Lung (tissue), 12 donors: ENCODE measurements around the gene FHOD1. TPM values are rescaled to one million over a fixed set of nuclear protein-coding genes. Genes with fewer than 3 reads are reported as not detected.

Experiments
- ATAC-seq: fragments of 200-7000 bp; cut with Tn5 transposase; one replicate; pipeline ENCODE4 v1.9.1; 2020; ENCODE audit warnings: moderate number of reproducible peaks; ENCODE audit not compliant: insufficient read depth, low FRiP score
- DNase-seq, 3 donors: peaks; one replicate each; pipeline ENCODE4 v3.0.0-alpha.2; 2013 to 2017
- H3K27ac ChIP-seq, 2 donors: one replicate each; pipeline ENCODE4 v1.5.1; 2013; ENCODE audit warnings: mild to moderate bottlenecking in 2 of 2, moderate library complexity in 2 of 2, control low read depth in 1 of 2, inconsistent platforms in 1 of 2, low read depth in 1 of 2, low read length in 1 of 2
- H3K27me3 ChIP-seq, 3 donors: one replicate each; pipeline ENCODE4 v1.5.1; 2013; ENCODE audit warnings: low read length in 2 of 3; ENCODE audit not compliant: control insufficient read depth in 3 of 3, insufficient read depth in 3 of 3
- H3K36me3 ChIP-seq, 4 donors: one replicate each; pipeline ENCODE4 v1.5.1; 2013; ENCODE audit warnings: low read length in 4 of 4, mild to moderate bottlenecking in 1 of 4, moderate library complexity in 1 of 4; ENCODE audit not compliant: control insufficient read depth in 4 of 4, insufficient read depth in 4 of 4
- H3K4me1 ChIP-seq, 5 donors: one replicate each; pipeline ENCODE4 v1.5.1; 2013; ENCODE audit warnings: low read length in 5 of 5, mild to moderate bottlenecking in 2 of 5, moderate library complexity in 1 of 5; ENCODE audit not compliant: control insufficient read depth in 5 of 5, insufficient read depth in 5 of 5
- H3K4me3 ChIP-seq: one replicate; pipeline ENCODE4 v1.5.1; 2013; ENCODE audit warnings: mild to moderate bottlenecking, control low read depth, moderate library complexity
- H3K9ac ChIP-seq, 2 donors: one replicate each; pipeline ENCODE4 v1.5.1; 2013; ENCODE audit warnings: low read length in 2 of 2, control low read depth in 1 of 2; ENCODE audit not compliant: insufficient read depth in 1 of 2
- H3K9me3 ChIP-seq, 4 donors: one replicate each; pipeline ENCODE4 v1.5.1; 2013; ENCODE audit warnings: low read length in 3 of 4, mild to moderate bottlenecking in 1 of 4, moderate library complexity in 1 of 4; ENCODE audit not compliant: control insufficient read depth in 4 of 4, insufficient read depth in 3 of 4
- WGBS, 2 donors: extraction: QIAGEN DNeasy Blood & Tissue Kit; methylation state at CpG; one replicate each; pipeline ENCODE4 v1.1.7; 2013; 5-methylcytosine and 5-hydroxymethylcytosine counted together
- polyA plus RNA-seq, 2 donors: library from polyadenylated mRNA; stranded (reverse); fragments of 200-250 nt; gene quantifications; one replicate each; pipeline ENCODE4 v1.2.1, GENCODE V29; 2013
- total RNA-seq, 2 donors: library from RNA; depleted of rRNA in 1 of 2; stranded (reverse); fragments of >200 nt in 1 of 2; gene quantifications; one replicate each; pipeline ENCODE4 v1.2.1, GENCODE V29; 2014 to 2021
- TF ChIP-seq, protein P1 (sequence below): IDR thresholded peaks from 2 replicates; pipeline ENCODE4 v1.5.1; 2012; ENCODE audit warnings: mild to moderate bottlenecking; ENCODE audit errors: control extremely low read depth, extremely low read depth
- donor health status: control.
- donor health status: control.
- donor health status: Bipolar disorder and iron deficiency.
- donor health status: healthy.
- donor health status: DM: yes; HTN: yes; CAD: no.

Gene FHOD1
- total and polyA plus RNA-seq, 4 donors = 51.3 to 129 (median 65.5) TPM

DNA sequence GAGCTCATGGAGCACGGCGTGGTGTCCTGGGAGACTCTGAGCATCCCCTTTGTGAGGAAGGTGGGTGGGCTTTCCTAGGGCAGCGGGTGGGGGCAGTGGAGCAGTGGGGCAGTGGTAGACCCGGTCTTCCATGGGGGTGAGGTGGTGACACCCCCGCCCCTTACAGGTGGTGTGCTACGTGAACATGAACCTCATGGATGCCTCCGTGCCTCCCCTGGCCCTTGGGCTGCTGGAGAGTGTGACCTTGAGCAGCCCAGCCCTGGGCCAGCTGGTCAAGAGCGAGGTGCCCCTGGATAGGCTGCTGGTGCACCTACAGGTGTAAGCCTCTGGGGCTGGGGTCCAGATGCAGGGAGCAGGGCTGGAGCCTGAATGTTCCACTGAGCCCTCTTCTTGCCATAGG, 46.8 kb downstream of the FHOD1 start:
- WGBS, 2 donors = 93 to 99% methylated on average over 8 of the region's 8 CpGs
- H3K36me3 ChIP-seq = peaks cover 13 to 65% (median 23%) of the 10 kb centered on the region in 4 donors
- H3K9me3 ChIP-seq = no peaks in the 10 kb centered on the region
- H3K27me3 ChIP-seq = no peaks in the 10 kb centered on the region
- DNase-seq (no peak), ATAC-seq (no peak)
- TF ChIP-seq, protein P1, sequence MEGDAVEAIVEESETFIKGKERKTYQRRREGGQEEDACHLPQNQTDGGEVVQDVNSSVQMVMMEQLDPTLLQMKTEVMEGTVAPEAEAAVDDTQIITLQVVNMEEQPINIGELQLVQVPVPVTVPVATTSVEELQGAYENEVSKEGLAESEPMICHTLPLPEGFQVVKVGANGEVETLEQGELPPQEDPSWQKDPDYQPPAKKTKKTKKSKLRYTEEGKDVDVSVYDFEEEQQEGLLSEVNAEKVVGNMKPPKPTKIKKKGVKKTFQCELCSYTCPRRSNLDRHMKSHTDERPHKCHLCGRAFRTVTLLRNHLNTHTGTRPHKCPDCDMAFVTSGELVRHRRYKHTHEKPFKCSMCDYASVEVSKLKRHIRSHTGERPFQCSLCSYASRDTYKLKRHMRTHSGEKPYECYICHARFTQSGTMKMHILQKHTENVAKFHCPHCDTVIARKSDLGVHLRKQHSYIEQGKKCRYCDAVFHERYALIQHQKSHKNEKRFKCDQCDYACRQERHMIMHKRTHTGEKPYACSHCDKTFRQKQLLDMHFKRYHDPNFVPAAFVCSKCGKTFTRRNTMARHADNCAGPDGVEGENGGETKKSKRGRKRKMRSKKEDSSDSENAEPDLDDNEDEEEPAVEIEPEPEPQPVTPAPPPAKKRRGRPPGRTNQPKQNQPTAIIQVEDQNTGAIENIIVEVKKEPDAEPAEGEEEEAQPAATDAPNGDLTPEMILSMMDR = no peak
- no peak overlapping the region for H3K4me3 ChIP-seq
- no peak overlapping the region for H3K27ac ChIP-seq
- peaks cover 0 to 14% (median 0%) of the 10 kb centered on the region in 5 donors for H3K4me1 ChIP-seq
- H3K9ac ChIP-seq = no peak overlapping the region

GRCh38 chr16:67199808-67200198, 47.5 kb downstream of the FHOD1 start:
- ATAC-seq (peak; percentile 21), DNase-seq (no peak)
- no peaks in the 10 kb centered on the region for H3K27me3 ChIP-seq
- H3K27ac ChIP-seq = no peak overlapping the region
- TF ChIP-seq, protein P1 = no peak
- peaks cover 0 to 14% (median 0%) of the 10 kb centered on the region in 5 donors for H3K4me1 ChIP-seq
- 61 to 65% methylated on average over 22 of the region's 22 CpGs for WGBS, 2 donors
- no peak overlapping the region for H3K9ac ChIP-seq
- no peaks in the 10 kb centered on the region for H3K9me3 ChIP-seq
- peaks cover 16 to 72% (median 28%) of the 10 kb centered on the region in 4 donors for H3K36me3 ChIP-seq
- H3K4me3 ChIP-seq = no peak overlapping the region

DNA sequence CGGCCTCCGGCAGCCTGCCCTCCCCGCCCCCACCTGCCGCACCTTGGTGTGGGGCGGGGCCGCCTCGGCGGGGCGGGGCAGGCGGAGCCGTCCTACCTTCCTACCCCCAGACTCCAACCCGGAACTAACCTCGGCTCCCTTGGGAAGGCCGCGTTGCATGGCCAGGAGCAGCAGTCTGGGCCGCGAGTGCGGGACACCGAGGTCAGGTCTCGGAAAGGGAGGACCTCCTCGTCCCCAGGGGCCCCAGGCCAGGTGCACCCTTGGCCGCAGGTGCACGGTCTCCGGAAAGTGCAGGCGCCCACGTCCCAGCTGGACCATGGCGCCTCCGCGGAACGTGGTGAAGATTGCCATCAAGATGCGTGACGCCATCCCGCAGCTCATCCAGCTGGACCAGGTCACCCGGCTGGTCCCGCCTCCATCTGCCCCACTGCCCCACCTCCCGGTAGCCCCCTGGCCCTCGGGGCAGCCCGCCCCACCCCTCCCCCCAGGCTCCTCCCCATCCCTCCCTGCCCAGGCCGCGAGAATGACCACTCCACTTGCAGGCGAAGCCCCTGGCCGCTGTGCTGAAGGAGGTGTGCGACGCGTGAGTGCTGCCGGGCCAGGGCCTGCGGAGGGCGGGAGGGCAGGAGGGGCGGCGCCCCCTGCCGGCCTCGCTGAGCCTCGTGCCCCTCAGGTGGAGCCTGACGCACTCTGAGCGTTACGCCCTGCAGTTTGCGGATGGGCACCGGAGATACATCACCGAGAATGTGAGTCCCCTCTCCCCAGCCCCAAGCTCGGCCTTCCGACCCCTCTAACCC, 48.1 kb downstream of the FHOD1 start, which contains the start of gene ELMO3:
Gene ELMO3 (plus strand): TSS at position 121 of the 797 bp plus-strand sequence. CDS start 196 bp downstream, at position 317.
- H3K27me3 ChIP-seq = no peaks in the 10 kb centered on the region
- peak; percentile 65 for ATAC-seq
- peak within 1 kb of the TSS; percentile 11 for H3K4me3 ChIP-seq
- DNase-seq = peak in 1 of 3 donors; percentile 34
- H3K36me3 ChIP-seq = peaks cover 22 to 76% (median 32%) of the 10 kb centered on the region in 4 donors
- no peaks in the 10 kb centered on the region for H3K9me3 ChIP-seq
- TF ChIP-seq, protein P1 = no peak
- H3K27ac ChIP-seq = peak within 1 kb of the TSS in 1 of 2 donors; percentile 63
- no peak within 1 kb of the TSS for H3K9ac ChIP-seq
- H3K4me1 ChIP-seq = peaks cover 0 to 14% (median 0%) of the 10 kb centered on the region in 5 donors
- 57 to 77% methylated on average over 59 to 61 of the region's 61 CpGs for WGBS, 2 donors
